CD4-positive, alpha-beta T cell treated with Interleukin-15 for 4 hours (primary cell): ENCODE measurements around the gene MAB21L3.

ENCODE experiments used
- DNase-seq: peaks from one replicate; pipeline ENCODE4 v3.0.0-alpha.2; 2020; ENCODE audit warnings: low spot score

The MAB21L3 gene

DNA sequence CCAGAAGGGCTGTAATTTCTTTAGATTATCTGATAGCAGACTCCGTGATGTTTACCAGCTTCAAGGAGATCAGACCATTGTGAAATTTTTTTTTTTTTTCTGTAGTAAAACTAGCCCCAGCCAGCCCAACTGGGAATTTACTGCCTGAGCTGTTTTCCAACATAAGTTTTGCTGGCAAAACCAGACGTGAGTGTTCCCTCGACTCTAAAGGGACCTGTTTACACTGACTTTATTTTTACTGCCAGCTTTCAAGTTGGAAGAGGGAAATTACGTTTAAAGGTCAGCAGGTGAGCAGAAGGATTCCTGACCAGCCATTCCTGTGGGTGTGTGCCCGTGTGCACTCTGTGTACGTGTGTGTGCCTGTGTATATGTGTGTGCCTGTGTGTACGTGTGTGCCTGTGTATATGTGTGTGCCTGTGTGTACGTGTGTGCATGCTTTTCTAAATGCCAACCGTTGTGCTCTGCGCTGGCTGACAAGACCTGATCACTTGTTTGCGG lies 374 bp downstream of the MAB21L3 start:
- no peak for DNase-seq

GRCh38 chr1:116112388-116113140 lies 1.4 kb downstream of the MAB21L3 start:
- no peak for DNase-seq

- DNase-seq: no peak
These were observed 2.4 kb downstream of the MAB21L3 start for GRCh38 chr1:116113615-116114014.

DNA sequence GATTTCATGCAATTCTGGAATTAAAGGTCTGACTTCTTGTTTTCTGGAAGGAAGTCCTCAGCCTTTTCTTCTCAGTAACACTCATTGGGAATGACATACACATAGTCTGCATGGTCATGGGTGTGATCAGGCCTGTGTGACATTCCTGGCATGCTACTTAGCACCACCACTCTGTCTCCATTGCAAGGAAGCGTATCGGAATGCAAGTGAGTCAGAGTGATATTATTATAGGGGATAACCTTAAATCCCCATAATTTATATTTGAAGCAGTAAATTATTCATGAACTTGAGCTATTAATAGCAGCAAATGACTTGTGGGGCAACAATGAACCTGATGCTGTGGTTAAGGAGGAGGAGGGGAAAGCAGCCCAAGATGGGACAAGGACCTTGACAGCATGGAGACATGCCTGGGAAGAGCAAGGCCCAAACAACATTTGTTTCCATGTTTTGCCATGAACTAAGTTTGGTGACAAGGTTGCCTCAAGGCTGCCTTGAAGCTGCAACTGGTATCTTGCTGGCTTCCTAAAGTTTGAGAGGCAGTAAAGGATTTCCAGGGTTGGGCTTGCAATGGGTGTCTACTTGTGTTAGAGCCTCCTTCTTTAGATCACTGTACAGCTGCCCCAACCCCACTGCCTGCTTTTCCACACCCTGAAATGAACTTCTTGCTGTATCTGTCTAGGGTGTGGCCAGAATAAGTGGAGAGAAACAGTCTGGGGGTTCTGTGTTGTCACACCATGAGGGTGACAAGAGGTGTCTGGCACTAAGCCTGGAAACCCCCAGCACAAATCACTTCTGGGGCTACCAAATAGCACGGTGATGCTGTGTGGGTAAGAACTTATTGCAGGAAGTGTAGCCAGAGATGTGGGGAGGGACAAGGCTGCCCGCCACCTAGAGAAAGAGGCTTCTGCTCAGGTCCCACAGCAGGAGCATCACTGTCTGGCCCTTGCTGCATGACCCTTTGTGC lies 4.6 kb downstream of the MAB21L3 start:
- DNase-seq: no peak

DNA sequence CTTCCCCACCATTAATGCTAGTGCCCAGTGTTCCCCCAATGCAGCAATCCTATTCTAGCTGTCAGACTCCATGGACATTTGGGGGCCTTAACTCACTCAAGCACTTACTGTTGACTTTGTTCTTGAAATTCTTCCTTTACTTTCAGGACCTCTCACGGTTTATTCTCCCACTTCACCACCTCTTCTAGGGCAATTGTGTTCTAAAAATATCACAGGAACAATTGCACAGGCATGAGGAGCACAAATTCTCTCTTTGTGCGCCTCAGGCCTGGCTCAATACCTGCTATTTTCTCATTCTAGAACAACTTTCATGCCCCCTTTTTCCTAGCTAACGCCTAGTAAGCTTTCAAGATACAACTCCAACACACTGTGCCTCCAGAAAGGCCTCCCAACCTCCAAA lies 7.3 kb downstream of the MAB21L3 start:
- DNase-seq: no peak

- no peak for DNase-seq
These were observed 8.7 kb downstream of the MAB21L3 start for GRCh38 chr1:116119876-116120275.

DNA sequence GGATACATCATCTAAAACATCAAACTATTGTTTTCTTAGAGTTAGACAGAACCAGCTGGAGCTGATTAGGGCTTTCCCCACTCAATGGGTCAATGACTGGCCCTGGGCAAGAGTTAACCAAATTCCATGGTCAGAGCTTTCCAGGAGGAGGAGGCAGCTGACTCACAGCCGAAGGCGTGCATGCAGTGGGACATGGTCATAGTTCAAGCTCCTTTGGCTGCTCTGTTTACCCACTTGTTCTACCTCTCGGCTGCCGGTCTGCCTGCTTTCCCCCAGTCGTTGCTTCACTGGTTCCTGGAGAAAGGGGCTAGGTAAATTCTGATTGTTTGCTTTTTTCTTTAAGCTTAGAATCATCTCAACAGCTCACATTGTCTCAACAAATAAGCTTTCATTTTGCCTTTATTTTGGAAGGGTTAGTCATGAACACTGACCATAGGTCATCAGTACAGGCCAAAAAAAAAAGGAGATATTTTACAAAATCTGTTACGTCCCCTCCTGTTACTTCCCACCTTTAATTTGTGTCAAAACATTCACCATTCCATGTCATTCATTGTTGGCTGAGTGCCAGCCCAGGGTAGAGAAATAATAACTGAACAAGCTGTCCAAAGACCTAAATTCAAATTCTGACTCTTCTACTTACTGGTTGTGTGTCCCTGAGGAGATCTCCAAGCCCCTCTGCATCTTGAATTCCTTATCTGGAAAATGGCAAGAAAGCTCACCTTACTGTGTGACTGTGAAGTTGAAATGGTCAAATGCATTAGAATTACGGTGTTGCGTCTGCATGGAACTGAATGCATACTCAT lies 12.0 kb downstream of the MAB21L3 start:
- DNase-seq: no peak

GRCh38 chr1:116123837-116124533 lies 12.8 kb downstream of the MAB21L3 start:
- no peak for DNase-seq

DNA sequence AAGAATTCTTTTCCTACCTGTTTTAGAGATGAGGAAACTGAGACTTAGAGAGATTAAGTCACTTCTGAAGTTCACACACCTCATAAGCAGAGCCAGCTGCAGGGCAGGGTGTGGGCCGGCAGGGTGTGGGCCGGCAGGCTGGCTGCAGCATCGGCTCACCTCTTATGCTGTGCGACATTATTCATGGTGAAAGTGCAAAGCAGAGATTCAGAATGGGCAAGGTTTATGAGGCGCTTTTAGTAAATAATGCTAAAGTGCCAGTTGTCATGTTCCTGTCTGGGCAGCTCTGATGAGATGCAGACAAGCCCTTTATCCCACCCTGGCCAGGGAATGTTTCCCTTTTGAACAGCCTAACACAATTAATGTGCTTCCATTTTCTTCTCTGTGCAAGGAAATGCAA lies 14.6 kb downstream of the MAB21L3 start:
- no peak for DNase-seq

DNA sequence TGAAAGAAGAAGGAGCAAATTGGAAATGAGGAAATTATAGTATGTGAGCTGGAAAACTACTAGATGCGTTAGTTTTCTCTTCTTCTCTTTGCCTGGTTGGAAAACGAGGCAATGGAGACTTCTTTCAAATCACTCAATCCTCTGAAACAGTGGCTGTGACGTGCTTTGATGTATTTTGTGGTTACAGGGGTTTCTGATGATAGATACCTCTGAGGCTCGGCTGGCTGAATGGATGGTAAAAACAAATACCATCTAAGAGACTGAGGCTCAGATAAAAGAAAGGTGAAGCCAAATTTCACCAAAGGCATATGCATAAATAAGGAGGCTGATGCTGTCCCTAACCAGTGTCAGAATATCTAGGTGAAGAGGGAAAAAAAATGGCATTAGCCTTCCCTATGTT lies 15.1 kb downstream of the MAB21L3 start:
- DNase-seq: no peak

- DNase-seq: no peak
These were observed 16.1 kb downstream of the MAB21L3 start for GRCh38 chr1:116127123-116127847.

GRCh38 chr1:116127848-116128540 lies 16.8 kb downstream of the MAB21L3 start:
- DNase-seq: no peak

DNA sequence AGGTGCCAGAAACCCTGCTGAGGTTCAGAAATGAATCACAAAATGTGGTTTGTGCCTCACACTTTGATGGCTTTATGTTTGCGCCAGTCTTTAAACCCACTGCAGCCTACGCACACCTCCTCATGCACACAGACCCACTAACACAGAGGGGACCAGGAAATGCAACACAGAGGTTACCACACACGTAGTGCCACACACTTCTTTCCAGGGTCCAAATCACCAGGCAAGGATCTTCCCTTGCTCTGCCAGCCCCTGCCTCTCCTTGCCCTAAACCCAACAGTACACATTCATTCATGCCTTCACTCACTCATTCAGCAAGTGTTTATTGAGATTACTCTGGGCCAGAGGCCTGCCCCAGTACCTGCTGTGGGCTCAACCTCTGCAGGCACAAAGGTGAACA lies 17.5 kb downstream of the MAB21L3 start:
- no peak for DNase-seq

- DNase-seq: no peak
These were observed 18.3 kb downstream of the MAB21L3 start for GRCh38 chr1:116129537-116129936.

DNA sequence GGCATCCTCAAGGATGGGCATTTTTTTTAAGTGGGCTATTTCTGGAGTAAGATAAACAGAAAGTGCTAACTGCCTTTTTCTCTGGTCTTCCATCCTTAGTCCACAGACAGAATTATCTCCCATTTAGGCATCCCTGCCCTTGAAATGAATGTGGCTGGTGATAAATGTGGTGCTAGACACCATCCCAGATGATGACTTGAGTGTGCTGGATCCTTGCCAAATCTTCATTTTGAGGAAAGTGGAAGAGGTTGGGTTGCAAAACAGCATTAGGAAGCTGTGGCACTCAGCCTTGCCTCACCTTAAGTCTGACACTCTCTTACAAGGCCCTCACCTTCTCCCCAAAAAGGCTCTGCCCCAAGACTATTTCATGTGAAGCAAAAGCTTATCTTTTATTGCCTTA lies 19.2 kb downstream of the MAB21L3 start:
- no peak for DNase-seq

DNA sequence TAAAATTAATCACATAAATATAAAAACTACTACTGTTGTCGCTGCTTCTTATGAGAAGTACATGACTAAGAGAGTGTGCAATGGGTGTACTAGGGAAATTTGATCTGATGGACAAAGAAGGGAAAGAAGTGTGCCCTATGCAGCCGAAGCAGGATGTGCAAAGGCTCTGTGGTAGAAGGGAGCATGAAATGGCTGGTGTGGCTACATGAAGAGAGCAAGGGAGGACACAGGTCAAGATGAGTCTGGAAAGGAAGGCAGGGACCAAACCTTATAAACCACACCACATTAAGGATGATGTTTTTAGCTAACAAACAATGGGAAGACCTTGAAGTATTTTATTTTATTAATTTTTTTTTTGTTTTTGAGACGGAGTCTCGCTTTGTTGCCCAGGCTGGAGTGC lies 20.0 kb downstream of the MAB21L3 start:
- no peak for DNase-seq

DNA sequence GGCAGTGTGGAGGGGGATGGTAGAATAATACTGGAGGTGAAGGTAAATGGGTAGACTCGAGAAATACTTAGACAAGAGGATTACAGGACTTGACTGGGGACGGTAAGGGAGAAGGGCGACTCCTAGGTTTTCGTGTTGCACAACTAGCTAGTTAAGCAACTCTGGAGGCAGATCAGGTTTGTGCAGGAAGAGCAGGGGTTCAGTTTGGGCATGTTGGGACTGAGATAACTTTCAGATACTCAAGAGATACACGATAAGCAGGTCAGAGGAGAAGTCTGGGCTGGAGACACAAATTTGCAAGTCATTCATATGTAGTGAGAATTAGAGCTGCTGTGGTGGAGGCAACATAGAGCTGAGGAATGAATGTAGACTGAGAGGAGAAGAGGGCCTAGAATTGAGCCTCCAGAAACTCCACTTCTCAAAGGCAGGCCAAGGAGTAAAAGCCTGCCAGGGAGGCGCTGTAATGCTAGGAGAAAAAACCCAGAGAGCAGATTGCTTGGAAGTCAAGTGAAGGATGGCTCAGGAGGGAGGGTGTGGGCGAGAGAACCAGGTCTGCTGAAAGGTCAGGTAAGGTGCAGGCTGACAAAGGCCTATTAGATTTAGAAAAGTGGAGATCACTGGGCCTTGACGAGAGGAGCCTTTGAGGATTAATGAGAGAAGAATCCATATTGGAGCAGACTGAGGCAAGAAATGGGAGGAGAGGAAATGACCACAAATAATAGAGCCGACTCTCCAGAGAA lies 20.8 kb downstream of the MAB21L3 start:
- DNase-seq: no peak

GRCh38 chr1:116133696-116134475 lies 22.7 kb downstream of the MAB21L3 start:
- no peak for DNase-seq

GRCh38 chr1:116134476-116134773 lies 23.2 kb downstream of the MAB21L3 start:
- no peak for DNase-seq
